IPS DF 19.7 (cell line): ENCODE data around the gene CLCN1.
"Not testable (repeated sequence)": the region's sequence is repeated elsewhere in the genome, so short reads cannot be mapped to it uniquely, and the experiment has no call there.

Experiments
- DNase-seq: peaks from one replicate; pipeline ENCODE4 v3.0.0-alpha.2; 2013; ENCODE audit warnings: low read depth, low spot score

Gene CLCN1

DNA sequence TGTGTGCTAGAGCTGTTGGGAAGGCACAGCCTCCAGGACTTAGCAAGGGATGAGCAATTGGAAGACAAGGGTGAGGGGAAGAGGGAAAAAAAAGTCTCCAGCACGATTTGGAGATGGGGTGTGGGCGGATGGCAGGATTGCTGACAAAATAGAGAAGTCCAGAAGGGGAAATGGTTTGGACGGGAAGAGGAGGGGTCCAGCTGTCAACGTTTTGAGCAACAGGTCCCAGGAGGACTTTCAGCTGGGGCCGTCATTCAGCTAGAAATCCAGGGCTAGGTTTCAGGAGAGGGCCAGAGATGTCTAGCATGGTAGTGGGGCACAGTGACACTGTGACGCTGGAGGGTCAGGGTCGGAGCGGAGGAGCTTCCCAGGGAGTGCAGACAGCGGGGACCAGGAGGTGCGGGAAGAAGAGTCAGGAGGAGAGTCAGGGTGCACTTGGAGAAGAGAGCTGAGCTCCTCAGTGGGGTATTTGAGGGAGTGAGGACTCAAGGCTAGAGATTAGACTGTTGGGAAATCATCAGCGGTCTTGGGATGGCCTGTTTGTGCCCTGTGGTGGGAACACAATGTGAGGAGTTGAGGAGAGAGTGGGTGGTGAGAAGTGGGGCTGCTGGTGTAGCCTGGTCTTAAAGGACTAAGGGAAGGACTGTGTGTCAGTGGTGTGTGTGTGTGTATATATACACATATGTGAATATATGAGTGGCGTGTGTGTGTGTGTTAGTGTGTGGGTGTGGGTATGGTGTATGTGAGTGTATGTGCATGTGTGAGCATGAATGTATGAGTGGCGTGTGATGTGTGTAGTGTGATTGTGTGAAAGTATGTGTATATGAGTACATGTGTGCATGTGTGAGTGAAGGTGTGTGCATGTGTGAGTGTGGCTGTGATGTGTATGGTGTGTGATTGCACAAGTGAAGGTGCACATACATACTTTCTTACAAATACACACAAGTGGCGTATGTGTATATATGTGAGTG is 69.0 kb downstream of the CLCN1 start:
- DNase-seq: no peak

DNA sequence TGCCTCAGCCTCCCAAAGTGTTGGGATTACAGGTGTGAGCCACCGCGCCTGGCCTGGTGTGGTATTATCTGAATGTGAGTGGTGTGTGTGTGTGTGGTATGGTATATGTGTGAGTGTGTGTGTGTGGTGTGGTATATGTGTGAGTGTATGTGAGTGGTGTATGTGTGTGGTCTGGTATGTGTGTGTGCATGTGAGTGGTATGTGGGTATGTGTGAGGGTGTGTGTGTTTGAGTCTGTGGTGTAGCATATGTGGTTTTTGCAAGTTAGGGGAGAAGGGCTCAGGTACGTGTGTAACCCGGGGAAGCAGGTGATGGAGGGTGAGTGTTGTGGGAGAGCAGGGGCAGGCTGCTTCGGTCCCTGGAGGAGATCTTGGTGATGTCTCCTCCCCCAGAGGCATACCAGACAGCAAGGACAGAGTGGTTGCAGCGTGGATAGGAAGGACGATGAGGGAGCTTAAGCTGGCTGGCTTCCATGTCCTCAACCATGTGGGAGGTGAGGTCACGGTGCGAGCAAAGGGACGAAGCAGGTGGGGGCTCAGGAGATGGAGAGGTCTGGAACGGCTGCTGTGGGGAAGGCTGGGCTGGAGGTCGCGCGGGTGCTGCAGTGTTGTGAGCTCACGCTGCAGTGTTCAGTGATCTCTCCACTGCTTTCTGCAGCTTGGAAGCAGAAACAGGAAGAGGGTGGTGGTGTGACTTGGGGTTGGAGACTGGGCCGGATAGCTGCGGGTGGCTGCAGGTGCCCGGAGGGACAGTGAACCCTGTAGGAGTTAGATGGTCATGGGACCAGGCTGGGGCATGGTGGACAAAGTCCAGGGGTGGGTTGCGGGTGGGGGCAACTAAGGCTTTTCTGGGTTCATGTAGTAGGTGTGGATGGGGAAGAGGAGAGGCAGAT is 70.2 kb downstream of the CLCN1 start:
- no peak for DNase-seq

DNA sequence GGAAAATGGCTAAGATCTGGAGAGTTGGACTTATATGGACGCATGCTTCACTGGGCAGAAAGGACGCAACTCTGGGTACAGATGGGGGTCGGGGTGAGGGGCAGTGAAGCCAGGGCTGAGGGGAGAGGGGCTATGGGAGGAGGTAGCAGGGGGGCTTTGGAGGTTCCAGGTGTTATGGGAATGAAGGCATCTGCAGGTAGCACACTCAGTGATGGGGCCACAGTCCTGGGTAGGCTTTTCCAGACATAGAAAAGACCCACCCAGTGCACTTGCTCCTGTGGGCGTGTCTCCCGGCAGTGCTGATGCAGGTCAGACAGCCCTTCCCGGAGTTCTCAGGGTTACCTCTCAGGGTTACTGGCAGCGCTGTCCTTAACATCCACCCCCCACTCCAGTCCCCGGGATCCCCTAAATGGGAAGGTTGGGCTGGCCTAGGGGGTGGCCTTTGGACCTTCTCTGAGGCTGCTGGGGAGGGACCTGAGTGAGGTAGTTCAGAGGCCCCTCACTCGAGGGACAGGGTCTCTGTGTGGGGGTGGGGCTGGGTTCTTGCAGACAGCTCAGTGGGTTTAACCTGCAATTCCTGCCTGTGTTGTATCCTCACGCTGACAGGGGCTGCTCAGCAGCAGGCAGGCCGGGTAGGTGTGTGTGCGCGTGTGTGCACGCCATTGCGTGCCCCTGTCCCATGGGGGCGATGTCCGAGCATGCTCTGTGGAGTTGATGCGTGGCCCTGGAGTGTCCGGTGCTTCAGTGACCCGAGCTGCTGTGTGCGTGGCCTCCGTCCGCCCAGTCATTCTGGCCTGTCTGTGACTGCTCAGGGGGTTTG is 71.5 kb downstream of the CLCN1 start:
- no peak for DNase-seq

DNA sequence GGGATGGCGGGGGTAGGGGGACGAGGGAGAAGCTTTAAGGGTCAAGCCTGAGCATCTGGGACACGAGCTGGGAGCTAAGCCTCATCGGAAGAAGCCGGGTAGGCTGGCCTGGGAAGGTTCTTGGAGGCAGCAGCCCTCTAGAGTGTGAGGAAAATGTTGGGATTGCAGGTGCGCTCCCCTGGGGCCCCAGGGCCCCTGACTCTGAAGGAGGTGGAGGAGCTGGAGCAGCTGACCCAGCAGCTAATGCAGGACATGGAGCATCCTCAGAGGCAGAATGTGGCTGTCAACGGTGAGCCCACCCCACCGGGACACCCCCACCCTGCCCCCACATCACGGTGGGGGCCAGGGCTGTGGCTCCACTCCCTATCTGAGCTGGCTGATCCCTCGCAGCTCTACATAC is 72.1 kb downstream of the CLCN1 start:
- DNase-seq: no peak

DNA sequence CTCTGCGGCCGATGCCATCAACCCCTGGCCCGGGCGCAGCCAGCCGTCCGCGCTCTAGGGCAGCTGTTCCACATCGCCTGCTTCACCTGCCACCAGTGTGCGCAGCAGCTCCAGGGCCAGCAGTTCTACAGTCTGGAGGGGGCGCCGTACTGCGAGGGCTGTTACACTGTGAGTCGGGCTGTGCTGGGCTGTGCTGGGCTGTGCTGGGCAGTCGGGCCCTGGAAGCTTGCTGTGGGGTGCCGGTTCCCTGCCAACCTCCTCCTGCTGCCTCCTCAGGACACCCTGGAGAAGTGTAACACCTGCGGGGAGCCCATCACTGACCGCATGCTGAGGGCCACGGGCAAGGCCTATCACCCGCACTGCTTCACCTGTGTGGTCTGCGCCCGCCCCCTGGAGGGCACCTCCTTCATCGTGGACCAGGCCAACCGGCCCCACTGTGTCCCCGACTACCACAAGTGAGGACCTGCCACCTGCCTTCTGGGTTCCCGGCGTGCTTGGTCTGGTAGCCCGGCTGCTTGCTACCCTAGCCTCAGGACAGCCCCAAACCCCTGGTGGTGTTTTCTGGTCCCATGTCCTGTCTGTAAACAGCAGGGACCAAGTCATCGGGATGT is 72.7 kb downstream of the CLCN1 start:
- DNase-seq: no peak

DNA sequence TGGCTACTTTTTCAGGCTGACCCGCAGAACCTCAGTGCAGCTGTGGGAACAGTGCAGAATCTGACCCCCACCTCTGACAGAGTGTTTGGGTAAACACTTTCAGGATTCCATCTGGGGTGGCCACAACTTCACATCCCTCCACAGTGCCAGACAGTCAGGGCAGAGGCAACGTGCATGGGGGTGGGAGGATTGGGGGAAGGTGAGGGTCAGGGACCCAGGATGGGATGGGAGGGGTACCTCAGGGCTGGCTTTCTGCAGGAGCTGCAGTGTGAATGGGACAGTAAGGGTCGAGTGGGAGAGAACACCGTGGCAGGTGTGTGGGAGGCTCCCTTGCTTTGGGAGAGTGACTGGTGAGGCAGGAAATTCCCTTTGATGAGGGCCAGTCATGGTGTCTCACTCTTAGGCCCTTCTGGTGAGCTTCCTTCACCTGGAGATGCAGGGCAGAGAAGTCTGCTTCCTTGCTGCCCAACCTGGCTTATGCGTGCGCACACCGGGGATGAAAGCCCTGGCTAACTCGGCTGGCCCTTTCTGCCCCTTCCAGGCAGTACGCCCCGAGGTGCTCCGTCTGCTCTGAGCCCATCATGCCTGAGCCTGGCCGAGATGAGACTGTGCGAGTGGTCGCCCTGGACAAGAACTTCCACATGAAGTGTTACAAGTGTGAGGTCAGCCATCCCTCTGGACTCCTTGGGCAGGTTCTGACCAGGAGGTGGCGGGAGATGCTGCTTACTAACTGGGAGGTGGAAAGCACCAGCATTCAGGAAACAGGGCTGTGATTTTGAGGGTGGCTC is 73.6 kb downstream of the CLCN1 start:
- no peak for DNase-seq

DNA sequence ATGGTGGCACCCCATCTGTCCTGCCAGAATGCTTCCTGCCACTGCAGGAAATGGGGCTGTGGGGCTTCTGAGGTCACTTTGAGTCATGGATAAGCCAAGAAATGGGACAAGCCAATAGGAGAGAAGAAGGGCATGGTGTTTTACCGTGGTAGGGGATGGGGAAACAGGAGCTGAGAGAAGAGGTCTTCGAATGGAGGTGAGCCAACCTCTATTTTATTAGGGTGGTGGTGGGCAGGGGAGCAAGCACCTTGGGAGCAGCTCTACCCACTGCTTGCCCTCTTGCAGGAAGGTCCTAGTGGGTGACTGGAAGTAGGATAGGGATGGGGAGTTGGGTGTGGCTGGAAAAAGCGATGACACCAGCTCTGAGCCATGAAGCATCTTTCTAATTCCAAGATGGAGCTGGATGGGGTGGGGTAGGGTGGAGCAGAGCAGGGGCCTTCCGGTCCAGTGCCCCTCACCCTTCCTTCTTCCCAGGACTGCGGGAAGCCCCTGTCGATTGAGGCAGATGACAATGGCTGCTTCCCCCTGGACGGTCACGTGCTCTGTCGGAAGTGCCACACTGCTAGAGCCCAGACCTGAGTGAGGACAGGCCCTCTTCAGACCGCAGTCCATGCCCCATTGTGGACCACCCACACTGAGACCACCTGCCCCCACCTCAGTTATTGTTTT is 74.3 kb downstream of the CLCN1 start:
- DNase-seq: no peak

DNA sequence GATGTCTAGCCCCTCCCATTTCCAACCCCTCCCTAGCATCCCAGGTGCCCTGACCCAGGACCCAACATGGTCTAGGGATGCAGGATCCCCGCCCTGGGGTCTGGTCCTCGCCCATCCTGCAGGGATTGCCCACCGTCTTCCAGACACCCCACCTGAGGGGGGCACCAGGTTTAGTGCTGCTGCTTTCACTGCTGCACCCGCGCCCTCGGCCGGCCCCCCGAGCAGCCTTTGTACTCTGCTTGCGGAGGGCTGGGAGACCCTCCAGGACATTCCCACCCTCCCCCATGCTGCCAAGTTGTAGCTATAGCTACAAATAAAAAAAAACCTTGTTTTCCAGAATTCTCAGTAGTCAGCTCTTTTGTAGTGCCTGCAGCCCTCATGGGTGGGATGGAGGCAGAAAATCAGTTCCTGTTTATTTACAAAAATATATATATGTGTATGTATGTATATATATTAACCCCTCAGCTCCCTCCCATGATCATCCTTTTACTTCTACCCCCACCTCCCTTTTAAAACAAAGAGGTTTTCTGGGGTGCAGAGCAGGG is 74.9 kb downstream of the CLCN1 start:
- DNase-seq: no peak

DNA sequence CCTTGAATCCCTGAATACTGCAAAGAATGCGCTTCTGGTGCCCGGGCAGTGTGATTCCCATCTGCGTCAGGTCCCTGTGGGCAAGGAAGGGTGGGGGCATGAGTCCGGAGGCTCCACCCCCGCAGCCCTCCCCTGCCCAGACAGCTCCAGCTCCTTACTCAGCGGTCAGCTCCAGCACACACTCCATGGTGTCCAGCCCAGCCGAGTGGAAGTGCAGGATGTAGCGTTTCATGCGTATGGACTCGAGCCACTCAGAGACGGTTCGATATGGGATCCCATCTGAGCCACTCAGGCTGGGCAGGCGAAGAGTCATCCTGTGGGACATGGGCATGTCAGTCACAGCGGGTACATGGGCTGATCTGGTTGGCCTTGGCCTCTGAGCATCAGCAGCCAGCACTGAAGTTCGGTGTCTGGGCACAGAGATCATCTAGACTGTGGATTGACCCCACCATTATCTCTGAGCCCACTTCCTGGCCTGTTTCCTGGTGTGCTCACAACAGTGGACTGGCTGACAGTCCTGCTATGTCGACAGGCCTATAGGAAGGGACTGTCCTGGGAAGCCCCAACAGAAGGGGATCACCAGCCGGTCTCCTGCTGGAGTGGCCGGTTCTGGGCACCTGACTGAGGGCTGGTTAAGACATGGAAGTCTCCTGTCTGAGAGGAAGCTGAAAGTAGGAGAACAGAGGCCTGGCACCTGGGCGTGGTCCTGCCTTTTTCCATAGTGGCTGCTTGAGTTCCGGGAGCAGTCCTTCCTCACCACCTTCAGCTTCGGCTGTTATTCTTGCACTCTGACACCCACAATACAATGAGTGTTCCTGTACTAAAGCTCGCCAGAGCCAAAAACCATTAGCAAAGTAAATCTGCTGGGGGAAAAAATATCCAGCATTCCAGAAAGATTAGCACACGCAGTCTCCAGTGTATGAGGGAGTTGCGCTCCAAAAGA is 75.8 kb downstream of the CLCN1 start:
- no peak for DNase-seq

DNA sequence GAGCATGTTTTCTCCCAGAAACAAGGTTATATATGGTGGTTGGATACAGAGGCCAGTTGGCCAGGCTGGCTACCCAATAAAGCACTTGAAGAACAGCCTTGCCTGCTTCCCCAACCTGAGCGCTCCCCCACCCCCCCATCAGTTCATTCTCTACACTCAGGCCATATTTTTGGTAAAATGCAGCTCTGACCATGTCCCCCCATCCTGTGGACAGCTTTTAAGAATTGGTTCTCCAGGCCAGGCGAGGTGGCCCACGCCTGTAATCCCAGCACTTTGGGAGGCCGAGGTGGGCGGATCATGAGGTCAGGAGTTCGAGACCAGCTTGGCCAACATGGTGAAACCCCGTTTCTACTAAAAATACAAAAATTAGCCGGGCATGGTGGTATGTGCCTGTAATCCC is 76.5 kb downstream of the CLCN1 start:
- not testable (repeated sequence) for DNase-seq

DNA sequence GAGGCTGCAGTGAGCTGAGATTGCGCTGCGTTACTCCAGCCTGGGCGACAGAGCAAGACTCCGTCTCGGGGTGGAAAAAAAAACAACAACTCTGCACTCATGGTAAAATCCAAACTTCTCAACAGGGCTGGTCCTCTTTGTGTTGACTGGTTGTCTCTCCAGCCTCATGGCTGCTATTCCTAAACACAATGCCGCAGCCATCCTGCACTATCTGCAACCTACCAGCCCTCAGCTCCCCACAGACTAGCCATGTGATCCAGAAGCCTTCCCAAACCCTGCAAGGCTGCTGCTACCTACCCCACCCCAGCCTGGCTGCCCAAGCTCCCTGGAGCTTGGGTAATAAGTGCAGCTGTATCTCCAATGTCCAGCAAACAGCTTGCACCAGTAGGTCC is 77.0 kb downstream of the CLCN1 start:
- no peak for DNase-seq

DNA sequence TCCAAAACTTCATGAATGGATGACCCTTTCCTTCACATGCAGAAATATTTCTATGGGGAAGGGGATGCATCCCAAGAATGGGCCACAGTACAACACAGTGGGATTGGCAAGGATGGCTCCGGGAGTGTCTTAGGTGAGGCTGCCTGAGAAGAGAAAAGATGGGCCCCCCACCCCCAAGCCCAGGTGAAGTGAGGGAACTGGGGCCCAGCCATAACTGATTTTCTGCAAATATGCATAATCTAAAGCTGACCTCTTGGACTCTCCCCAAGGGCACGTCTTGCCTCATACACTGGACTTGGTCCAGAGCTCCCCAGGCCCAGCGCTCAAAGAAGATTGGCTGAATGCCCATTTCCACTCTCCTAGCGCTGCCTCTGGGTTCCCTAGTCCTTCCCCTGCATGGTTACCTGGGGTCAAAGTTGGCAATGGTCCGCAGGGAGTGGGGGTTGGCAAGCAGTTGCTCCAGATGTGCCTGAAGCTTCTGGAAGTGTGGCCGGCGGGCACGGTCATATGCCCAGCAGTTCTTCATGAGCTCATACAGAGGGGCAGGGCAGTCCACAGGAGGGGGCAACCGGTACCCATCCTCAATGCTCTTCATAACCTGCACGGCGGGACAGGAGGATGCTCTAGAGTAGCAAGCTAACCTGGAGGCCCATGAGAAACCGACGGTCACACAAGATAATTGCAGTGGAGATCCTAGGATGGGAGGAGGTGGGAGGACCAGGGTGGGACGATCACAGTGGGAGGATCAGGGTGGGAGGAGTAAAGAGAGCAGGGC is 77.5 kb downstream of the CLCN1 start:
- no peak for DNase-seq

DNA sequence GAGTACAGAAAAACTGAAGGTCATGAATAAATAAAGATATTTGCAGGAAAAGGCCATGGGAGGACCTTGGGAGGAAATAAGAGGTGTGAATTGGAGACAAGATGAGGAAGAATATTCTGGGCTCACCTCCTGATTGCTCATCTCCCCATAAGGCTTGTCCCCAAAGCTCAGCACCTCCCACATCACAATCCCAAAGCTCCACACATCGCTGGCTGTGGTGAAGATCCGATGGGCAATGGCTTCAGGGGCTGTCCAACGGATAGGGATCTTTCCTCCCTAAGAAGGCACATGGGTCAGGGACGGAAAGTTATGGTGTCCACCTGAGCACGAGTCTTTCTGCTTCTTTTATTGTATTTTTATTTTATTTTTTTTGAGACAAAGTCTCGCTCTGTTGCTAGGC is 78.2 kb downstream of the CLCN1 start:
- DNase-seq: no peak

DNA sequence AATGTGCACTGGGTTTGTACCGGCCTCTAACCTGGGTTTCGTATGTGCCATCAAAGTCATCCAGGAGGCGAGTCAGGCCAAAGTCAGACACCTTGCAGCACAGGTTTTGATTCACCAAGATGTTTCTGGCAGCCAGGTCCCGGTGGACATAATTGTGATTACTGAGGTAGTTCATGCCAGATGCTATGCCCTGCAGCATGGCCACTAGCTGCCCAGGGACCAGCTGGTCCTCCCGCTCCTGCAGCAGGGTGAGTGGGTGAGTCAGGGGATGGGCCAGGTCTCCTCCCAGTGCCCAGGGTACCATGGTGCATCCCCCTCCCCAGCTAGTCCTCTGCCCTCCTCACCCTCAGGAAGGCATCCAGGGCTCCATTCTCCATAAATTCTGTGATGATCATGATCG is 78.9 kb downstream of the CLCN1 start:
- DNase-seq: no peak

DNA sequence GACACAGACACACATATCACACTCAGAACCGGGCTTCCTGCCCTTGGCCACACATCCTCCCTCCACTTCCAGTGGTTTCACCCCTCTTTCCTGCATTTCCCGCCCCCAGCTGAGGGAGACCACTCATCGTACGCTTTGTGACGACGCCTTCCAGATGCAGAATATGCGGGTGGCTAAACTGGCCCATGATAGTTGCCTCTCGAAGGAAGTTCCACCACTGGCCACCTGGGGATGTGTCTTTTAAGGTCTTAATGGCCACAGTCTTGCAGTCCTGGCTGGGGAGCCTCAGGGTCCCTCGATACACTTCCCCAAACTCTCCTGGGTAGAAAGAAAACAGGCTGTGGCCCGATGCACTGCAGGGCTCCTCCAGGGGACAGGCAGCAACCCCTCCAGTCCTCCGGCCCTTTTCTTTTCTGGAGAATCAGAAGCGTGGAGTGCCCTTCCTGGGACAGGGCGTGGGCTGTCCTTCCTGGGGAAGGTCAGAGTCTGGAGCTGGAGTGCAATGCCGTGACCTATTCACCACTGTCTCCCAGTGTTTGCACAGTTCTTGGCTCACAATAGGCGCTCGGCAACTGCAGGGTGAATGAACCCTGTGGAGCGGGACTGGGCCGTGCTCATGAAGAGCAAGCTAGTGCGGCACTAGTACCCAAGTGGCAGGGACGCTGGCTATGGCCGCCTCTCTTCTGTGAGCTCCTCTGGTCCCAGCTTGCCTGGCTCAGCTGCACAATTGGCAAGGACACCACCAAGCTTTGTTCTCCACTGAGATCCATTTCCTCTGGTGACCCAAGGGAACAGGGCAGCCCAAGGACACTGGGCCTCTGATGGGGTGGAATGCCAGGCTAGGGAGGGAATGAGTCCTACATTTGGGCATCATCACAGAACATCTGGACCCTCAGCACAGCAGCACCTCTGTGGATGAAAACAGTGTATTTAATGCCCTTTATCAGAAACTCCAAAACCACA is 79.6 kb downstream of the CLCN1 start:
- DNase-seq: no peak

DNA sequence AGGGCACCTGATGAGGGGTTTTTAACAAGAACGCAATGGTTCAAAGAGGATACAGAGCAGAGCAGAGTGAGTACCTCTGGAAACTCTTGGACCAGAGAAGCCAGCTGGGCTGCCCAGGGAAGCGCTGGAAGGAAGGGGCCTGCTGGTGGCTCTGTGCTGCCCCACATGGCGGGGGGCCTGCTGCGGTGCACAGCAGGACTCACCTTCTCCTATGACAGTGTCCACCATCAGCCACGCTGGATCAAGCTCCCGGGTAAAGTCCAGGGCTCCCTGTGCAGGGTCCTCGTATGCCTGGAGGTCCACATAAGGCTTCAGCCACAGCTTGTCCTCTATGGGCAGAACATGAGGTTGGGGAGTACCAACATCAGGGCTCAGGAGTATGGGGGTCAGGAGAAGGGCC is 80.3 kb downstream of the CLCN1 start:
- no peak for DNase-seq
